A549 treated with CpdA at 1 μM for 4 hours (cell line): ENCODE data around the gene OR8H3. TPM values are rescaled to one million over a fixed set of nuclear protein-coding genes. Genes with fewer than 3 reads are reported as not detected.

ENCODE experiments used
- total RNA-seq: library from RNA; stranded (reverse); fragments of 200-300 nt; extraction: Qiagen RNA extraction; gene quantifications from 5 replicates; pipeline ENCODE4 v1.2.3, GENCODE V29; 2022; ENCODE audit warnings: low read depth

Gene OR8H3
- not detected in 5 replicates for total RNA-seq

GRCh38 chr11:56122073-56122472, at the start of gene OR8H3:
Gene OR8H3, plus strand, starts transcription at chr11:56122373. Its CDS starts 0 bp downstream, at chr11:56122373.

GRCh38 chr11:56093008-56093407, 29.2 kb upstream of the OR8H3 start, which contains the start of gene OR8I2:
Gene OR8I2, plus strand, starts transcription at chr11:56093308. Its CDS starts 0 bp downstream, at chr11:56093308.

GRCh38 chr11:56103210-56103737, 18.9 kb upstream of the OR8H3 start, which contains the start of gene OR8H2:
Gene OR8H2, plus strand, starts transcription at chr11:56103687. Its CDS starts 1,356 bp downstream, at chr11:56105043.

GRCh38 chr11:56140151-56140661, 18.0 kb downstream of the OR8H3 start, which contains the start of gene OR8J3:
Gene OR8J3, minus strand, starts transcription at chr11:56140201. Its CDS starts 2,483 bp downstream, at chr11:56137718.

GRCh38 chr11:56160217-56160616, 38.0 kb downstream of the OR8H3 start, which contains the start of gene OR8K5:
Gene OR8K5, minus strand, starts transcription at chr11:56160317. Its CDS starts 0 bp downstream, at chr11:56160317.

Other genes with a start within 250 kb of the OR8H3 start
- gene TRIM51, start 239.1 kb upstream of the OR8H3 start, total RNA-seq, result not detected in 5 replicates
- gene OR5W2, start 207.8 kb upstream of the OR8H3 start, total RNA-seq, result not detected in 5 replicates
- not detected in 5 replicates for gene OR5I1, start 186.0 kb upstream of the OR8H3 start, total RNA-seq
- not detected in 5 replicates for gene OR10AG1, start 152.4 kb upstream of the OR8H3 start, total RNA-seq
- gene OR5F1, start 127.7 kb upstream of the OR8H3 start, total RNA-seq, result not detected in 5 replicates
- not detected in 5 replicates for gene OR5AS1, start 94.7 kb upstream of the OR8H3 start, total RNA-seq
- not detected in 5 replicates for gene OR8I2, start 29.1 kb upstream of the OR8H3 start, total RNA-seq
- gene OR8H2, start 18.7 kb upstream of the OR8H3 start, total RNA-seq, result not detected in 5 replicates
- gene OR8J3, start 17.8 kb downstream of the OR8H3 start, total RNA-seq, result not detected in 5 replicates
- not detected in 5 replicates for gene OR8K5, start 37.9 kb downstream of the OR8H3 start, total RNA-seq
- gene OR5J2, start 54.2 kb downstream of the OR8H3 start, total RNA-seq, result not detected in 5 replicates
- gene OR5T2, start 111.9 kb downstream of the OR8H3 start, total RNA-seq, result not detected in 5 replicates
- gene OR5T3, start 129.9 kb downstream of the OR8H3 start, total RNA-seq, result not detected in 5 replicates
- not detected in 5 replicates for gene OR5T1, start 151.8 kb downstream of the OR8H3 start, total RNA-seq
- gene OR8H1, start 169.9 kb downstream of the OR8H3 start, total RNA-seq, result not detected in 5 replicates
- not detected in 5 replicates for gene OR8K3, start 192.8 kb downstream of the OR8H3 start, total RNA-seq
- not detected in 5 replicates for gene OR8K1, start 223.7 kb downstream of the OR8H3 start, total RNA-seq
- gene OR8J1, start 231.9 kb downstream of the OR8H3 start, total RNA-seq, result not detected in 5 replicates